K562 (cell line): ENCODE measurements around the gene CACTIN. TPM values are rescaled to one million over a fixed set of nuclear protein-coding genes. Genes with fewer than 3 reads are reported as not detected.

Source experiments
- ASH1L ChIP-seq: fragments of 450-650 bp; IDR thresholded peaks from 2 replicates; pipeline ENCODE4 v1.6.1; 2018; ENCODE audit warnings: borderline replicate concordance, mild to moderate bottlenecking, low read depth; ENCODE audit not compliant: partially characterized antibody
- BACH1 ChIP-seq: fragments of 200-800 bp; sonication (Bioruptor generic); IDR thresholded peaks from 2 replicates; pipeline ENCODE4 v1.6.1; 2016; ENCODE audit warnings: missing genetic modification characterization, missing compliant biosample characterization
- E2F3 ChIP-seq: fragments of 250-450 bp; sonication (Bioruptor Pico); IDR thresholded peaks from 2 replicates; pipeline ENCODE4 v1.4.0; 2020; ENCODE audit warnings: mild to moderate bottlenecking
- FOXM1 ChIP-seq, 2 experiments: fragments of 450-650 bp in 1 of 2; sonication (generic) in 1 of 2; formaldehyde crosslinking in 1 of 2; IDR thresholded peaks; 2 replicates each; pipeline versions ENCODE4 v1.6.1 to v1.9.0; 2017 to 2022; ENCODE audit warnings: low read depth in 2 of 2, mild to moderate bottlenecking in 2 of 2, missing genetic modification reagents in 1 of 2, moderate library complexity in 1 of 2
- HNRNPK ChIP-seq: fragments of 200-400 bp; formaldehyde crosslinking; IDR thresholded peaks from one replicate; pipeline ENCODE4 v1.6.1; 2018; ENCODE audit warnings: mild to moderate bottlenecking, low read depth, low read length; ENCODE audit not compliant: poor library complexity, severe bottlenecking
- KLF6 ChIP-seq: fragments of 250-450 bp; sonication (Bioruptor Pico); IDR thresholded peaks from 2 replicates; pipeline ENCODE4 v1.4.0; 2020; ENCODE audit warnings: mild to moderate bottlenecking, moderate library complexity, borderline replicate concordance
- LARP7 ChIP-seq: fragments of 450-650 bp; IDR thresholded peaks from 2 replicates; pipeline ENCODE4 v1.6.1; 2016
- MEF2A ChIP-seq: IDR thresholded peaks from 2 replicates; pipeline ENCODE4 v1.6.1; 2011; ENCODE audit warnings: low read depth, mild to moderate bottlenecking, low read length, moderate library complexity; ENCODE audit not compliant: control insufficient read depth
- MEF2D ChIP-seq: conservative IDR thresholded peaks from 2 replicates; pipeline ENCODE4 v1.6.1; 2016; ENCODE audit warnings: low read depth, missing genetic modification characterization, missing compliant biosample characterization
- MEIS2 ChIP-seq: fragments of 450-650 bp; IDR thresholded peaks from 2 replicates; pipeline ENCODE4 v1.6.1; 2014; ENCODE audit warnings: mild to moderate bottlenecking; ENCODE audit not compliant: partially characterized antibody
- NCOR1 ChIP-seq: fragments of 450-650 bp; IDR thresholded peaks from 2 replicates; pipeline ENCODE4 v1.6.1; 2016; ENCODE audit warnings: mild to moderate bottlenecking, moderate library complexity
- PTRF ChIP-seq: fragments of 450-650 bp; IDR thresholded peaks from 2 replicates; pipeline ENCODE4 v1.6.1; 2016; ENCODE audit warnings: mild to moderate bottlenecking, missing genetic modification characterization, missing compliant biosample characterization
- SAP30 ChIP-seq: fragments of 200-600 bp; sonication (generic); IDR thresholded peaks from 2 replicates; pipeline ENCODE4 v1.6.1; 2012; ENCODE audit warnings: borderline replicate concordance, low read depth, mild to moderate bottlenecking, moderate library complexity, low read length, control low read depth, inconsistent platforms; ENCODE audit not compliant: insufficient read depth, poor library complexity, severe bottlenecking
- SMAD1 ChIP-seq: fragments of 150-350 bp; IDR thresholded peaks from 2 replicates; pipeline ENCODE4 v1.6.1; 2014; ENCODE audit warnings: low read length, low read depth; ENCODE audit not compliant: partially characterized antibody
- SMARCA4 ChIP-seq: fragments of 450-650 bp; IDR thresholded peaks from 2 replicates; pipeline ENCODE4 v1.6.1; 2016
- TBP ChIP-seq: optimal IDR thresholded peaks from 2 replicates; pipeline ENCODE3; 2011; ENCODE audit warnings: low read depth, low read length, improper control_type of control experiment
- U2AF2 ChIP-seq: fragments of 200-400 bp; formaldehyde crosslinking; optimal IDR thresholded peaks from 2 replicates; pipeline ENCODE3; 2017; ENCODE audit warnings: low read depth, mild to moderate bottlenecking, low read length
- ZNF143 ChIP-seq: sonication (generic); formaldehyde crosslinking; IDR thresholded peaks from 2 replicates; pipeline ENCODE4 v1.9.0; 2022; ENCODE audit warnings: mild to moderate bottlenecking, missing genetic modification reagents
- ZNF695 ChIP-seq: fragments of 450-650 bp; formaldehyde crosslinking; IDR thresholded peaks from 2 replicates; pipeline ENCODE4 v1.4.0; 2020; ENCODE audit warnings: mild to moderate bottlenecking, moderate library complexity
- polyA plus RNA-seq, 8 experiments: library from polyadenylated mRNA; depleted of rRNA in 4 of 8; stranded (reverse) in 5 of 8; unstranded in 3 of 8; fragments of >200 nt; fragmentation: Nextera tagmentation in 2 of 8; fragmentation: Illumina TruSeq in 1 of 8; extraction: Ambion mirVana in 2 of 8; extraction: Trizol in 1 of 8; gene quantifications; 2 replicates each; pipeline versions ENCODE4 v1.2.1 to v1.2.3, GENCODE V29; 2011 to 2014; ENCODE audit warnings: inconsistent platforms in 1 of 8, missing spikeins in 1 of 8
- total RNA-seq, 7 experiments: library from RNA; depleted of rRNA in 6 of 7; stranded (reverse); fragments of >200 nt in 6 of 7; fragmentation: Illumina TruSeq in 2 of 7; extraction: Trizol in 2 of 7; gene quantifications; 2 replicates each; pipeline versions ENCODE4 v1.2.1 to v1.2.3, GENCODE V29; 2011 to 2021; ENCODE audit warnings: low replicate concordance in 1 of 7
- TF ChIP-seq, protein P1 (sequence below), 3 experiments: fragments of 200-800 bp in 1 of 3; fragments of 250-450 bp in 1 of 3; fragments of 450-650 bp in 1 of 3; sonication (Bioruptor Pico) in 1 of 3; sonication (Bioruptor generic) in 1 of 3; formaldehyde crosslinking in 1 of 3; IDR thresholded peaks; 2 replicates each; pipeline versions ENCODE4 v1.6.1 to v1.8.0; 2016 to 2022; ENCODE audit warnings: mild to moderate bottlenecking in 2 of 3, missing genetic modification characterization in 2 of 3, missing compliant biosample characterization in 1 of 3, moderate library complexity in 1 of 3
- TF ChIP-seq, protein P2 (sequence below), 2 experiments: IDR thresholded peaks in 1 of 2; conservative IDR thresholded peaks in 1 of 2; 2 replicates each; pipeline ENCODE4 v1.6.1; 2016; ENCODE audit warnings: low read depth in 2 of 2, mild to moderate bottlenecking in 1 of 2, missing compliant biosample characterization in 1 of 2, missing genetic modification characterization in 1 of 2, moderate library complexity in 1 of 2

Gene CACTIN
- total and polyA plus RNA-seq, 9 of the 15 experiments (the other 6 are each of a cell fraction or from before 2014, with no cell fraction given), result 0.15 to 49.2 (median 15.0) TPM

DNA sequence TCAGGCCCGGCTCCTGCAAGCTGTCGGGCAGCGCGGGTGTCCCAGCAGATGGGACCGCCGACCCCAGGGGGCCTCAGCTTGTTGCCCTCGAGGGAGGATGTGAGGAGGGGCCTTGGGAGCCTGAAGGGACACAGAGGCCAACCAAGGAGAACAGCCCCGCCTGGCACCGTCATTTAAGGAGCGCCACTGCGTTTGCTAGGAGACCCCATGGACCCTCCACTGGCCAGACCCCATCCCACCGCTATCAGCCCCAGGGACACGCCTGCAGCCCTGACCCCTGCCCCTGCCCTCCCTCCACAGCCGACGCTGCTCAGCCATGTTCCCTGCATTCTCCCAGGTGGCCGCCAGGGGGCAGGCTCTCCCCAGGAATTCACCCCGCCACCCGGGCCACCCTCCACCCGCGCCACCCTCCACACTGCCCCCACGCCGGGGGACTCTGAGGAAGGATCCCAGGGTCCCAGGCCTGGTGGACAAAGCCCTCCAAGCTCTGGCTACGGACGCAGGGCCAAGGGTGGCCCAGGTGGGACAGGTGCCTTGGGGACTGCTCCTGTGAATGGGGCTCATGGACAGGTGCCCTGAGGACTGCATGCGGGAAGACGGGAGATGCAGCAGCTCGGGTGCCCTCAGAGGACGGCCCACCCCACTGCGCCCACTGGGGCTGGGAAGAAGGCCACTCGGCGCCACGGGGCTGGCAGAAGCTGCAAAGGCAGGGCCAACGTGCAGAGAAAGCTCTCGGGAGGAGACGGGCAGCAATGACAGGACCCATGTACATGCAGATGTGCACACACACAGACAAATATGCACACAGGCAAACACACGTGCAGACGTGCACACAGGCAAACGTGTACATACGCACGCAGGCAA is 39.3 kb upstream of the CACTIN start (continued):
- TF ChIP-seq MEIS2 (no peak), ASH1L (no peak), ZNF695 (CRISPR knock-in tag) (no peak), SMARCA4 (no peak), MEF2D (tag) (no peak), SMAD1 (no peak), MEF2A (no peak), E2F3 (no peak), PTRF (tag) (no peak), FOXM1 (IDR thresholded peaks at IDR 0.05; ENCODE audit: low read depth) (no peak), FOXM1 (CRISPR knock-in tag; IDR thresholded peaks at IDR 0.05; ENCODE audit: low read depth) (0 out of 2 replicates have a peak, but pooled peaks have one; percentile 46), TBP (no peak), BACH1 (tag) (no peak), LARP7 (no peak), HNRNPK (no peak), ZNF143 (CRISPR knock-in tag) (no peak), KLF6 (CRISPR knock-in tag) (no peak), U2AF2 (no peak), NCOR1 (no peak), SAP30 (no peak)
- TF ChIP-seq, protein P1, sequence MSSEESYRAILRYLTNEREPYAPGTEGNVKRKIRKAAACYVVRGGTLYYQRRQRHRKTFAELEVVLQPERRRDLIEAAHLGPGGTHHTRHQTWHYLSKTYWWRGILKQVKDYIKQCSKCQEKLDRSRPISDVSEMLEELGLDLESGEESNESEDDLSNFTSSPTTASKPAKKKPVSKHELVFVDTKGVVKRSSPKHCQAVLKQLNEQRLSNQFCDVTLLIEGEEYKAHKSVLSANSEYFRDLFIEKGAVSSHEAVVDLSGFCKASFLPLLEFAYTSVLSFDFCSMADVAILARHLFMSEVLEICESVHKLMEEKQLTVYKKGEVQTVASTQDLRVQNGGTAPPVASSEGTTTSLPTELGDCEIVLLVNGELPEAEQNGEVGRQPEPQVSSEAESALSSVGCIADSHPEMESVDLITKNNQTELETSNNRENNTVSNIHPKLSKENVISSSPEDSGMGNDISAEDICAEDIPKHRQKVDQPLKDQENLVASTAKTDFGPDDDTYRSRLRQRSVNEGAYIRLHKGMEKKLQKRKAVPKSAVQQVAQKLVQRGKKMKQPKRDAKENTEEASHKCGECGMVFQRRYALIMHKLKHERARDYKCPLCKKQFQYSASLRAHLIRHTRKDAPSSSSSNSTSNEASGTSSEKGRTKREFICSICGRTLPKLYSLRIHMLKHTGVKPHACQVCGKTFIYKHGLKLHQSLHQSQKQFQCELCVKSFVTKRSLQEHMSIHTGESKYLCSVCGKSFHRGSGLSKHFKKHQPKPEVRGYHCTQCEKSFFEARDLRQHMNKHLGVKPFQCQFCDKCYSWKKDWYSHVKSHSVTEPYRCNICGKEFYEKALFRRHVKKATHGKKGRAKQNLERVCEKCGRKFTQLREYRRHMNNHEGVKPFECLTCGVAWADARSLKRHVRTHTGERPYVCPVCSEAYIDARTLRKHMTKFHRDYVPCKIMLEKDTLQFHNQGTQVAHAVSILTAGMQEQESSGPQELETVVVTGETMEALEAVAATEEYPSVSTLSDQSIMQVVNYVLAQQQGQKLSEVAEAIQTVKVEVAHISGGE (CRISPR knock-in tag; IDR thresholded peaks at IDR 0.05), result no peak
- TF ChIP-seq, protein P2, sequence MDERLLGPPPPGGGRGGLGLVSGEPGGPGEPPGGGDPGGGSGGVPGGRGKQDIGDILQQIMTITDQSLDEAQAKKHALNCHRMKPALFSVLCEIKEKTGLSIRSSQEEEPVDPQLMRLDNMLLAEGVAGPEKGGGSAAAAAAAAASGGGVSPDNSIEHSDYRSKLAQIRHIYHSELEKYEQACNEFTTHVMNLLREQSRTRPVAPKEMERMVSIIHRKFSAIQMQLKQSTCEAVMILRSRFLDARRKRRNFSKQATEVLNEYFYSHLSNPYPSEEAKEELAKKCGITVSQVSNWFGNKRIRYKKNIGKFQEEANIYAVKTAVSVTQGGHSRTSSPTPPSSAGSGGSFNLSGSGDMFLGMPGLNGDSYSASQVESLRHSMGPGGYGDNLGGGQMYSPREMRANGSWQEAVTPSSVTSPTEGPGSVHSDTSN (CRISPR knock-in tag; IDR thresholded peaks at IDR 0.05; ENCODE audit: low read depth), result no peak
- TF ChIP-seq, protein P2 (tag; conservative IDR thresholded peaks at IDR 0.05; ENCODE audit: low read depth), result no peak
